Measurements from ENCODE around the gene CERS1. TPM values are rescaled to one million over a fixed set of nuclear protein-coding genes. Genes with fewer than 3 reads are reported as not detected.

Gene CERS1
- total and polyA plus RNA-seq, 8 donors: 0.37 to 4.8 (median 0.61) TPM; not detected in 3

GRCh38 chr19:18929311-18929710 lies 33.4 kb upstream of the CERS1 start:
- H3K27me3 ChIP-seq: no peaks in the 10 kb centered on the region
- no peak for DNase-seq
- no peak for TF ChIP-seq EP300 (IDR thresholded peaks at IDR 0.05)
- no peak for TF ChIP-seq POLR2A (IDR thresholded peaks at IDR 0.05)
- TF ChIP-seq, protein P1, sequence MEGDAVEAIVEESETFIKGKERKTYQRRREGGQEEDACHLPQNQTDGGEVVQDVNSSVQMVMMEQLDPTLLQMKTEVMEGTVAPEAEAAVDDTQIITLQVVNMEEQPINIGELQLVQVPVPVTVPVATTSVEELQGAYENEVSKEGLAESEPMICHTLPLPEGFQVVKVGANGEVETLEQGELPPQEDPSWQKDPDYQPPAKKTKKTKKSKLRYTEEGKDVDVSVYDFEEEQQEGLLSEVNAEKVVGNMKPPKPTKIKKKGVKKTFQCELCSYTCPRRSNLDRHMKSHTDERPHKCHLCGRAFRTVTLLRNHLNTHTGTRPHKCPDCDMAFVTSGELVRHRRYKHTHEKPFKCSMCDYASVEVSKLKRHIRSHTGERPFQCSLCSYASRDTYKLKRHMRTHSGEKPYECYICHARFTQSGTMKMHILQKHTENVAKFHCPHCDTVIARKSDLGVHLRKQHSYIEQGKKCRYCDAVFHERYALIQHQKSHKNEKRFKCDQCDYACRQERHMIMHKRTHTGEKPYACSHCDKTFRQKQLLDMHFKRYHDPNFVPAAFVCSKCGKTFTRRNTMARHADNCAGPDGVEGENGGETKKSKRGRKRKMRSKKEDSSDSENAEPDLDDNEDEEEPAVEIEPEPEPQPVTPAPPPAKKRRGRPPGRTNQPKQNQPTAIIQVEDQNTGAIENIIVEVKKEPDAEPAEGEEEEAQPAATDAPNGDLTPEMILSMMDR (IDR thresholded peaks at IDR 0.05): no peak
- H3K4me1 ChIP-seq: peaks cover 7 to 14% (median 12%) of the 10 kb centered on the region in 4 donors
- intact Hi-C loops (cut with DNase I; ENCODE audit: low total_unique reads): no loop called here
- no peak overlapping the region for H3K27ac ChIP-seq
- H3K9me3 ChIP-seq: no peaks in the 10 kb centered on the region
- H3K4me3 ChIP-seq: no peak overlapping the region
- H3K36me3 ChIP-seq: peaks cover 26 to 86% (median 74%) of the 10 kb centered on the region in 4 donors
- WGBS, 5 donors: 85 to 93% (median 90%) methylated on average over 14 to 25 of the region's 25 CpGs

DNA sequence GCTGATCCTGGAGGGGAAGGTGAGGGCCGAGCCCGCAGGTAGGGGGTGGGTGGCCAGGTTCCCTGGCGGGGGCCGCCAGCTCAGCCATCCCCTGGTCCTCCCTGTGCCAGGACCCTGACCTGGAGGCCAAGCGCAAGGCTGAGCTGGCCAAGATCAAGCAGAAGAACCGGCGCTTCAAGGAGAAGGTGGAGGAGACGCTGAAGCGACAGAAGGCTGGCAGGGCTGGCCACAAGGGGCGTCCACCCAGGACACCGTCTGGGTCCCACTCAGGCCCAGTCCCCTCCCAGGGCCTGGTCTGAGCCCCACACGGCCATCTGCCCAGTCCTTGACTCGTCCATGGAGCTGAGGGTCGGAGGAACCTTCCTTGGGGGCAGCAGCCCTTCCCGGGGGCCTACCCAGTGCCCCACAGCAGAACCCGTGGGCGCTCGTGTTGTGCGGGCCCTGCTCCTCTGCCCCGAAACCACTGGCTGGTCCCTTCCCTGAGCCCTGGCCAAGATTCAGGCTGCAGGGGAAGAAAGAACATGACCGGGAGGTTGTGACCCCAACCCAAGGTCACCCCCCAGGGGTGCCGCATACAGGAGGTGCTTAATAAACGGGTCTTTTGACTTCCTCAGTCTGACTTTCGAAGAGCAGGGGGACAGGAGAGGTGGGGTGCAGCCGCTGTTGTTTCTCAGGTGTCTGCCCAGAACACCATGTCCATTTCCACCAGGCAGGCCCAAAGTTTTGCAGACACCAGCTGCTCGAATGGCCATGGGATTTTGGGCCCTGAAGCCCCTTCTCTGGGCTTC lies 32.3 kb upstream of the CERS1 start:
- Histone ChIP-seq H3K27ac (no peak overlapping the region), H3K4me1 (peaks cover 7 to 14% (median 12%) of the 10 kb centered on the region in 4 donors), H3K4me3 (no peak overlapping the region), H3K9me3 (no peaks in the 10 kb centered on the region), H3K27me3 (no peaks in the 10 kb centered on the region), H3K36me3 (peaks cover 36 to 86% (median 77%) of the 10 kb centered on the region in 4 donors)
- TF ChIP-seq EP300 (IDR thresholded peaks at IDR 0.05) (no peak), POLR2AphosphoS5 (IDR thresholded peaks at IDR 0.05) (no peak), POLR2A (IDR thresholded peaks at IDR 0.05) (no peak)
- TF ChIP-seq, protein P1 (IDR thresholded peaks at IDR 0.05): no peak
- DNase-seq: no peak
- WGBS, 5 donors: 85 to 90% (median 88%) methylated on average over 15 to 26 of the region's 26 CpGs
- intact Hi-C loops (cut with DNase I; ENCODE audit: low total_unique reads): no loop called here

DNA sequence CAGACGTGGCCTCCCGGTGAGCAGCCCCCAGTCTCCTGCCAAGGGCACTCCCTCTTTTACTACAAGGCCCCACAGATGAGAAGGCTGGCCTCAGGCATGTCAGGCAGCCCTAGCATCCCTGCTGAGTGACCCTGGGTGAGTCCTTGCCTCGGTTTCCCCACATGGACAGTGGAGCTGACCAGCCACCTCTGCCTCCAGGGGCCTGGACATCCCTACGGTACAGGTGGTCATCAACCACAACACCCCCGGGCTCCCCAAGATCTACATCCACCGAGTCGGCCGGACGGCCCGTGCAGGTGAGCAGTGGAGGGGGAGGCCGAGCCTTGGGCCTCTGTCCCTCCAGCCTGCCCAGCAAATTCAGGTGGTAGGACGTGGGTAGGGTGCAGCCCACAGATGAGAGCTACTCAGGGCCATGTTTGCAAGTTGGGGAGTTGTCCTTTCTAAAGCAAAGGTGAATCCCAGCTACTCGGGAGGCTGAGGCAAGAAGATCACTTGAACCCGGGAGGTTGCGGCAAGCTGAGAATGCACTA lies 28.8 kb upstream of the CERS1 start:
- peaks cover 10 to 20% (median 17%) of the 10 kb centered on the region in 4 donors for H3K4me1 ChIP-seq

DNA sequence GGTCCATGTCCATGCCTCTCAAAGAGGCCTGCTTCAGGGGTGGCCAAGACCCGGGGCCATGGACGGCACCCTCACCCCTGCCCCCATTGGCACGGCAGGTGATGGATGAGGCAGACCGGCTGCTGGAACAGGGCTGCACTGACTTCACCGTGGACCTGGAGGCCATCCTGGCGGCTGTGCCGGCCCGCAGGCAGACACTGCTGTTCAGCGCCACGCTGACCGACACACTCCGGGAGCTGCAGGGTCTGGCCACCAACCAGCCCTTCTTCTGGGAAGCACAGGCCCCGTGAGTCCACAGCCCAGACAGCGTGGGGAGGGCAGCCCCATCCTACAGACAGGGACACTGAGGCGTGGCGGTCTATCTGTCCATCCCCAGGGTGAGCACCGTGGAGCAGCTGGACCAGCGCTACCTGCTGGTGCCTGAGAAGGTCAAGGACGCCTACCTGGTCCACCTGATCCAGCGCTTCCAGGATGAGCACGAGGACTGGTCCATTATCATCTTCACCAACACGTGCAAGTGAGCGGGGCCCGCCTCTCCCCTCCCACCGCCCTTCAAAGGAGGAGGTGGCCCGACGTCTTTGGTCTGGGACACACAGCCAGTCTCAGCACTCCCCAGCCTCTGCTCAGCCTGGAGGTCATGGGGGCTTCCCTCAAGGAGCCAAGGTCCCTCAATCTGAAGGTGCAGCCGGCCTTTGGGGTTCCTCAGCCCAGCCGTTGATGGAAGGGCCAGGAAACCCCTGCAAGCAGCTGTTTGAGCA lies 26.4 kb upstream of the CERS1 start:
- H3K9me3 ChIP-seq: no peaks in the 10 kb centered on the region
- WGBS, 5 donors: 83 to 91% (median 88%) methylated on average over 14 to 29 of the region's 29 CpGs
- no peak overlapping the region for H3K4me3 ChIP-seq
- H3K27ac ChIP-seq: no peak overlapping the region
- H3K4me1 ChIP-seq: peaks cover 21 to 33% (median 31%) of the 10 kb centered on the region in 4 donors
- intact Hi-C loops (cut with DNase I; ENCODE audit: low total_unique reads): no loop called here
- peaks cover 42 to 69% (median 64%) of the 10 kb centered on the region in 4 donors for H3K36me3 ChIP-seq
- TF ChIP-seq, protein P1 (IDR thresholded peaks at IDR 0.05): no peak
- TF ChIP-seq POLR2A (IDR thresholded peaks at IDR 0.05) (no peak), EP300 (IDR thresholded peaks at IDR 0.05) (no peak), POLR2AphosphoS5 (IDR thresholded peaks at IDR 0.05) (no peak)
- no peaks in the 10 kb centered on the region for H3K27me3 ChIP-seq
- no peak for DNase-seq

More for the DNA sequence above, 28.8 kb upstream of the CERS1 start:
- H3K27me3 ChIP-seq: no peaks in the 10 kb centered on the region
- intact Hi-C loops (cut with DNase I; ENCODE audit: low total_unique reads): no loop called here
- H3K27ac ChIP-seq: no peak overlapping the region
- no peaks in the 10 kb centered on the region for H3K9me3 ChIP-seq
- no peak overlapping the region for H3K4me3 ChIP-seq
- peaks cover 48 to 92% (median 86%) of the 10 kb centered on the region in 4 donors for H3K36me3 ChIP-seq
- DNase-seq: no peak
- no peak for TF ChIP-seq EP300 (IDR thresholded peaks at IDR 0.05)
- no peak for TF ChIP-seq POLR2AphosphoS5 (IDR thresholded peaks at IDR 0.05)
- TF ChIP-seq POLR2A (IDR thresholded peaks at IDR 0.05): no peak
- TF ChIP-seq, protein P1 (IDR thresholded peaks at IDR 0.05): no peak
- WGBS, 5 donors: 94 to 97% (median 96%) methylated on average over 9 to 15 of the region's 15 CpGs
